ENCODE measurements around the gene NRTN.
"Not testable (repeated sequence)": the region's sequence is repeated elsewhere in the genome, so short reads cannot be mapped to it uniquely, and the experiment has no call there.

NRTN gene

DNA sequence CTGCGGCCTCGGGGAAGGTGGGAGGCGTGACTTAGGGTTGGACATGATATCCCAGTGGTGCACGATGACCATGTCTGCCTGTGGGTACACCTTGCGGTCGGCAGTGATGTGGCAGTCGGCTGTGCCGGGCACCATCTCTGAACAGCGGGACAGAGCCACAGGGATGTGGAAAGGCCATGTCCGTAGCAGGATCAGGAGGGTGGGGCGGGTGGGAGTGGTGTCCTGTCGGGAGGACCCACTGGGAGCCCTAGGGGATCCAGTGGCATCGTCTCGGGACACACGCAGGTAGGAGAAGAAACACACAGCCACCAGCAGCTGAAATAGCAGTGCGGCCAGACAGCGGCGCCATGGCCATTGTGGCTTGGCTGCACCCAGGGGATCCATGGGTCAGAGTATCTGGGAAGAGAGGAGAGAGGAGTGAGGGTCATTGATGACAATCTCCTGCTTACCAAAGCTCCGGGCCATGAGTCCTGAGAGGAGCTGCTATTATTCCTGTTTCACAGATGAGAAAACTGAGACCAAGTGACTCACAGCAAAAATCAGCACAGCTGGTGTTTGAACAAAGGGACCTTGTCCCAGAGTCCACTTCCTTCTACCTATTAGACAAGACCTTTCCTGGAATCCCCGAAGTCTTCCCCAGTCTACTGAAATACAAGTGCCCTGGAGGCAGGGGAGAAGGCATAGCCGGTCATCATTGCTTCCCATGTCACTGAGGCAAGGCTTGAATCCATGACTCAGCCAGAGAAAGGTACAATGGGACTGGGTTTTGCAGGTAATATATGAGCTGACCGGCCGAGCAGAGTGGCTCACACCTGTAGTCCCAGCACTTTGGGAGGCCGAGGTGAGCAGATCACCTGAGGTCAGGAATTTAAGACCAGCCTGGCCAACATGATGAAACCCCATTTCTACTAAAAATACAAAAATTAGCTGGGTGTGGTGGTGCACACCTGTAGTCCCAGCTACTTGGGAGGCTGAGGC lies 39.9 kb downstream of the NRTN start:
- no peak overlapping the region for H3K27ac ChIP-seq (ENCODE audit: low read depth, low read length)
- no peaks in the 10 kb centered on the region for H3K27me3 ChIP-seq (ENCODE audit: control insufficient read depth in 1 of 2, insufficient read depth in 2 of 2, low read length in 2 of 2)
- no peaks in the 10 kb centered on the region for H3K4me1 ChIP-seq (ENCODE audit: insufficient read depth, low read length)
- H3K9me3 ChIP-seq (ENCODE audit: low read length): no peaks in the 10 kb centered on the region
- H3K9ac ChIP-seq (ENCODE audit: low read length): no peak overlapping the region
- H3K36me3 ChIP-seq (ENCODE audit: insufficient read depth, low read length): no peaks in the 10 kb centered on the region
- H3K4me3 ChIP-seq (ENCODE audit: low read depth in 1 of 2, low read length in 2 of 2): no peak overlapping the region

DNA sequence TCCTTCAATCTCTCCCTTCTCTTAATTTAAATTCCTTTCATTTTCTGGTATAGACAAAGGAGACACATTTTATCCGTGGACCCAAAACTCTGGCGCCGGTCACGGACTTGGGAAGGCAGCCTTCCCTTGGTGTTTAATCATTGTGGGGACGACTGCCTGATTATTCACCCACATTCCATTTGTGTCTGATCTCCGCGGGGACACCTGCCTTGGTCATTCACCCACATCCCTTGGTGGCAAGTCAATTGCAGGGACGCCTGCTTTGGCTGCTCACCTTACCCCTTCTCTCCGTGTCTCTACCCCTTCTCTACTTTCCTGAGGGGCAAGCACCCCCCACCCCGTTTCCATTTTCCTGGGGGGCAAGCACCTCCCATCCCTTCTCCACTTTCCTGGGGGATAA lies 43.0 kb downstream of the NRTN start:
- not testable (repeated sequence) for H3K27me3 ChIP-seq (ENCODE audit: control insufficient read depth in 1 of 2, insufficient read depth in 2 of 2, low read length in 2 of 2); H3K4me3 ChIP-seq (ENCODE audit: low read depth in 1 of 2, low read length in 2 of 2); H3K9me3 ChIP-seq (ENCODE audit: low read length); H3K9ac ChIP-seq (ENCODE audit: low read length); H3K36me3 ChIP-seq (ENCODE audit: insufficient read depth, low read length); H3K27ac ChIP-seq (ENCODE audit: low read depth, low read length)
- H3K4me1 ChIP-seq (ENCODE audit: insufficient read depth, low read length): peaks cover 13% of the 10 kb centered on the region

DNA sequence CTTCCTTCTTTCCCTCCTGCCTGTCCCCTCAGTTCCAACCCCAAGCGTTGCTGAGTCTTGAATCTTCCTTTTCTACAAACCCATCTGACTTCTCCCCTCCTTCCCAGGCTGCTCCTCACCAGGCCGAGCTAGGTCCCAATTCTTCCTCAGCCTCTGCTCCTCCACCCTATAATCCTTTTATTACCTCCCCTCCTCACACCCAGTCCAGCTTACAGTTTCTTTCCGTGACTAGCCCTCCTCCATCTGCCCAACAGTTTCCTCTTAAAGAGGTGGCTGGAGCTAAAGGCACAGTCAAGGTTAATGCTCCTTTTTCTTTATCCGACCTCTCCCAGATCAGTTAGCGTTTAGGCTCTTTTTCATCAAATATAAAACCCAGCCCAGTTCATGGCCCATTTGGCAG lies 43.8 kb downstream of the NRTN start:
- not testable (repeated sequence) for H3K27ac ChIP-seq (ENCODE audit: low read depth, low read length); H3K9ac ChIP-seq (ENCODE audit: low read length); H3K9me3 ChIP-seq (ENCODE audit: low read length); H3K36me3 ChIP-seq (ENCODE audit: insufficient read depth, low read length); H3K27me3 ChIP-seq (ENCODE audit: control insufficient read depth in 1 of 2, insufficient read depth in 2 of 2, low read length in 2 of 2); H3K4me3 ChIP-seq (ENCODE audit: low read depth in 1 of 2, low read length in 2 of 2)
- peaks cover 13% of the 10 kb centered on the region for H3K4me1 ChIP-seq (ENCODE audit: insufficient read depth, low read length)

DNA sequence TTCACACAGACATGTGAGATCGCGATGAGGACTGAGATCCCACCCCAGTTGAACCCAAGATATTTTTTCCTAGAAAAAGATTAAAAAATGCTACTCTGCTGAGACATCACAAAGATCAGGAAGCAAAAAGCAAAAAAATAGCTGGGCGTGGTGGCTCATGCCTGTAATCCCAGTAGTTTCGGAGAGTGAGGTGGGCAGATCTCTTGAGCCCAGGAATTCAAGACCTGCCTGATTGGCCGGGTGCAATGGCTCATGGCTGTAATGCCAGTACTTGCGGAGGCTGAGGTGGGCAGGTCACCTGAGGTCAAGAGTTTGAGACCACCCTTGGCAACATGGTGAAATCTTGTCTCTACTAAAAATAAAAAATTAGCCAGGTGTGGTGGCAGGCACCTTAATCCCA lies 45.3 kb downstream of the NRTN start:
- H3K4me1 ChIP-seq (ENCODE audit: insufficient read depth, low read length): peaks cover 13% of the 10 kb centered on the region
- H3K4me3 ChIP-seq (ENCODE audit: low read depth in 1 of 2, low read length in 2 of 2): no peak overlapping the region
- no peak overlapping the region for H3K27ac ChIP-seq (ENCODE audit: low read depth, low read length)
- H3K9me3 ChIP-seq (ENCODE audit: low read length): no peaks in the 10 kb centered on the region
- no peaks in the 10 kb centered on the region for H3K36me3 ChIP-seq (ENCODE audit: insufficient read depth, low read length)
- no peak overlapping the region for H3K9ac ChIP-seq (ENCODE audit: low read length)
- no peaks in the 10 kb centered on the region for H3K27me3 ChIP-seq (ENCODE audit: control insufficient read depth in 1 of 2, insufficient read depth in 2 of 2, low read length in 2 of 2)

DNA sequence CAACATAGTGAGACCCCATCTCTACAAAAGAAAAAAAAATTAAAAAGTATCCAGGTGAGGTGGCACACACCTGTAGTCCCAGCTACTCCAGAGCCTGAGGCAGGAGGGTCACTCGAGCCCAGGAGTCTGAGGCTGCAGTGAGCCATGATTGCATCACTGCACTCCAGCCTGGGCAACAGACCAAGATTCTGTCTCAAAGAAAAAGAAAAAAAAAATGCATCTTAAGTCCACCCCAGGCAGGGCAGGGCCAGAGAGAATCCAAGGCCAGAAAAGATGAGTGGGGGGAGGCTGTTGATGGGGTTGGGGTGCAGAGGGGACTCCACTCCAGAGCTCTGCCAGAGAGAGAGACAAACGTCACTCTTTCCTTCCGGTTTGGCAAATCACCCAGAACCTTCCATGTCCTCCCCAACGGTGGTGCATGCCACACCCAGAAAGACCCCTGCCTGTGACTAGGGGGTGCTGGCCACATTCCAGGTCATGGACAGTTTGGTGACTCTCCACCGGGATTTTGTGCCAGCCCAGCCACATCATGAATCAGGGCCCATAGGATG lies 46.0 kb downstream of the NRTN start:
- Histone ChIP-seq H3K36me3 (ENCODE audit: insufficient read depth, low read length) (no peaks in the 10 kb centered on the region), H3K27ac (ENCODE audit: low read depth, low read length) (peak overlapping the region; percentile 23), H3K27me3 (ENCODE audit: control insufficient read depth in 1 of 2, insufficient read depth in 2 of 2, low read length in 2 of 2) (no peaks in the 10 kb centered on the region), H3K4me1 (ENCODE audit: insufficient read depth, low read length) (peaks cover 13% of the 10 kb centered on the region), H3K4me3 (ENCODE audit: low read depth in 1 of 2, low read length in 2 of 2) (no peak overlapping the region), H3K9me3 (ENCODE audit: low read length) (no peaks in the 10 kb centered on the region), H3K9ac (ENCODE audit: low read length) (no peak overlapping the region)

DNA sequence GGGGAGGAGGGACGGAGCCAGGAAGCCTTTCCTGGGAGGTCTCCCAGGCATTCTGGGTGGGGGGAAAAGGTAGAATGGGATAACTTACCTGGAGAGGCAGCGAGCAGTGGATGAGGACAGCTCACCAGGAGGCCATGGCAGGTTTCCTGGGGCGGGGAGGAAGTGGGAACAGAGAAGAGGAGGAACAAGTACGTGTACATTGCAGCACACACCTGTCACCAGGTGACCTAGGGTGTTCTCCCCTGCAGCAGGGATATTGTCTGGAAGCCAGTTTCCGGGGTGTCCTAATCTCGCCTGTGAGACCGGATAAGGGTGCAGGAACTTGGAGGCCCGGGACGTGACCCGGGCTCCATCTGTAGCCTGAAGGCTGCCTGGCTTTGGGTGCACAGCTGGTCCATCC lies 46.4 kb downstream of the NRTN start, which contains the start of gene FUT3:
TSS of gene FUT3 (minus strand) at position 148 of the 400 bp plus-strand sequence.
- peak within 1 kb of the TSS; percentile 23 for H3K27ac ChIP-seq (ENCODE audit: low read depth, low read length)
- H3K27me3 ChIP-seq (ENCODE audit: control insufficient read depth in 1 of 2, insufficient read depth in 2 of 2, low read length in 2 of 2): no peaks in the 10 kb centered on the region
- no peaks in the 10 kb centered on the region for H3K36me3 ChIP-seq (ENCODE audit: insufficient read depth, low read length)
- no peak within 1 kb of the TSS for H3K4me3 ChIP-seq (ENCODE audit: low read depth in 1 of 2, low read length in 2 of 2)
- H3K4me1 ChIP-seq (ENCODE audit: insufficient read depth, low read length): peaks cover 13% of the 10 kb centered on the region
- H3K9me3 ChIP-seq (ENCODE audit: low read length): no peaks in the 10 kb centered on the region
- no peak within 1 kb of the TSS for H3K9ac ChIP-seq (ENCODE audit: low read length)

DNA sequence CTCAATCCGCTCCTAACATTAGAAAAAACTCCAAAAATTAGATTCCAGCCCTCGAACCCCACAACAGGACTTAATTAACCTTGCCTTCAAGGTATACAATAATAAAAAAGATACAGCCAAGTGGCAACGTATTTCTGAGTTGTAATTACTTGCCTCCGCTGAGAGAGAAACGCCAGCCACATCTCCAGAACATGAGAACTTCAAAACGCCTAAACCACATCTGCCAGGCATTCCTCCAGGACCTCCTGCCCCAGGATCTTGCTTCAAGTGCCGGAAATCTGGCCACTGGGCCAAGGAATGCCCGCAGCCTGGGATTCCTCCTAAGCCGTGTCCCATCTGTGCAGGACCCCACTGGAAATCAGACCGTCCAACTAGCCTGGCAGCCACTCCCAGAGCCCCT lies 49.3 kb downstream of the NRTN start:
- H3K4me3 ChIP-seq (ENCODE audit: low read depth in 1 of 2, low read length in 2 of 2); H3K9ac ChIP-seq (ENCODE audit: low read length); H3K27ac ChIP-seq (ENCODE audit: low read depth, low read length); H3K36me3 ChIP-seq (ENCODE audit: insufficient read depth, low read length); H3K9me3 ChIP-seq (ENCODE audit: low read length); H3K27me3 ChIP-seq (ENCODE audit: control insufficient read depth in 1 of 2, insufficient read depth in 2 of 2, low read length in 2 of 2): not testable (repeated sequence)
- peaks cover 13% of the 10 kb centered on the region for H3K4me1 ChIP-seq (ENCODE audit: insufficient read depth, low read length)

DNA sequence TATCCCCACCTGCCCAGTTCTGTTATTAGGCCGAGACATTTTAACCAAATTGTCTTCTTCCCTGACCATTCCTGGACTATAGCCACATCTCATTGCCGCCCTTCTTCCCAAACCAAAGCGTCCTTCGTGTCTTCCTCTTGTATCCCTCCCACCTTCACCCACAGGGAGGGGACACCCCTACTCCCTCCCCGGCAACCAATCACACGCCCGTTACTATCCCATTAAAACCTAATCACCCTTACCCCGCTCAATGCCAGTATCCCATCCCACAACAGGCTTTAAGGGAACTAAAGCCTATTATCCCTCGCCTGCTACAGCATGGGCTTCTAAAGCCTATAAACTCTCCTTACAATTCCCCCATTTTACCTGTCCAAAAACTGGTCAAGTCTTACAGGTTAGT lies 50.3 kb downstream of the NRTN start:
- H3K36me3 ChIP-seq (ENCODE audit: insufficient read depth, low read length); H3K27ac ChIP-seq (ENCODE audit: low read depth, low read length); H3K27me3 ChIP-seq (ENCODE audit: control insufficient read depth in 1 of 2, insufficient read depth in 2 of 2, low read length in 2 of 2); H3K4me3 ChIP-seq (ENCODE audit: low read depth in 1 of 2, low read length in 2 of 2); H3K9ac ChIP-seq (ENCODE audit: low read length); H3K9me3 ChIP-seq (ENCODE audit: low read length): not testable (repeated sequence)
- H3K4me1 ChIP-seq (ENCODE audit: insufficient read depth, low read length): peaks cover 13% of the 10 kb centered on the region

DNA sequence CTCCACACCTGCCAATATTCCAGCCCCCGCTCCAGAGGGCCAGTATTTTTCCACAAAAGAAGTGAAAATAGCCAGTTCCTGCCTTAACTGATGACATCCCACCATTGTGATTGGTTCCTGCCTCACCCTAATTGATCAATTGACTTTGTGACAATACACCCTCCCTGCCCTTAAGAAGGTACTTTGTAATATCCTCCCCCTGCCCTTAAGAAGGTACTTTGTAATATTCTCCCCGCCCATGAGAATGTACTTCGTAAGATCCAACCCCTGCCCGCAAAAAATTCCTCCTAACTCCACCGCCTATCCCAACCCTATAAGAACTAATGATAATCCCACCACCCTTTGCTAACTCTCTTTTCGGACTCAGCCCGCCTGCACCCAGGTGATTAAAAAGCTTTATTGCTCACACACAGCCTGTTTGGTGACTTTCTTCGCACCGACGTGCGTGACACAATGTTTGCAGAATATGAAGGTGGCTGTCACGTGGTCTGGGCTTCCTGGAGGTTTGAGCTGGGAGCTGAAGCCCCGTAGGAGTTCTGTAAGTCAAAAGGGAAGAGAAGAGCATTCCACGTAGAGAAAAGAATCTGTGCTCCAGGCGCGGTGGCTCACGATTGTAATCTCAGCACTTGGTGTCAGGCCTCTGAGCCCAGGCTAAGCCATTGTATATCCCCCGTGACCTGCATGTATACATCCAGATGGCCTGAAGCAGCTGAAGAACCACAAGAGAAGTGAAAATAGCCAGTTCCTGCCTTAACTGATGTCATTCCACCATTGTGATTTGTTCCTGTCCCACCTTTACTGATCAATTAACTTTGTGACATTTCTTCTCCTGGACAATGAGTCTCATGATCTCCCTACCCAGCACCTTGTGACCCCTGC lies 52.6 kb downstream of the NRTN start:
- no peaks in the 10 kb centered on the region for H3K27me3 ChIP-seq (ENCODE audit: control insufficient read depth in 1 of 2, insufficient read depth in 2 of 2, low read length in 2 of 2)
- no peak overlapping the region for H3K9ac ChIP-seq (ENCODE audit: low read length)
- H3K9me3 ChIP-seq (ENCODE audit: low read length): no peaks in the 10 kb centered on the region
- no peak overlapping the region for H3K4me3 ChIP-seq (ENCODE audit: low read depth in 1 of 2, low read length in 2 of 2)
- no peaks in the 10 kb centered on the region for H3K36me3 ChIP-seq (ENCODE audit: insufficient read depth, low read length)
- H3K27ac ChIP-seq (ENCODE audit: low read depth, low read length): no peak overlapping the region
- no peaks in the 10 kb centered on the region for H3K4me1 ChIP-seq (ENCODE audit: insufficient read depth, low read length)

DNA sequence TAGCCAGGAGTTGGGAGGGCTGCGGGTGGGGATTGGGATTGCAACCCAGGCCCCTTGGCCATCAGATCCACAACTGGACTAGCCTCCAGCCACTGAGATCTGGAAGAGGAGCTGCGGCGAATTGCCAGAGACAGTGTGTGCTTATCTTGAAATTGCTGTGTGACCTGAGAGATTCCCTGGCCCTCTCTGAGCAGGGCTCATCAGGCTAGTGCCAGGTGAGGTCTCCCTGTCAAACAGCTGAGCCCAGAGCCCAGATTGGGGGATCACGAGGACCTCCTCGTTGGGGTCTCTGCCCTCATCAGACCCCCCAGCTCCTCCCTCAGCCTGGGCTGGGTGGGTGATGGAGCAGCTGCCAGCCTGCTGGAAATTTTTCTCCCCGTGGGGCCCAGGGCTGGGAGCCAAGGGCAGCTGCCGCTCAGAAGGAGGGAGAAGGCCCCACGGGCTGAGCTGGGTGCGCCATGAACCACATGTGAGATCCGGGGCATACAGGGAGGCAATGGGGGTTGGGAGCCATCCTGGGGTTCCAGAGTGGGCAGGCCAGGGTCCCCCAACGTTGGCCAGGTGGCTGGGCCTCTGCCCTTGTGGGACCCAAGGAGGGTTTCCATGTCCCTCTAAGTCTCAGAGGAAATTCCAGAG lies 58.3 kb downstream of the NRTN start:
- Histone ChIP-seq H3K9me3 (ENCODE audit: low read length) (no peaks in the 10 kb centered on the region), H3K4me1 (ENCODE audit: insufficient read depth, low read length) (no peaks in the 10 kb centered on the region), H3K9ac (ENCODE audit: low read length) (no peak overlapping the region), H3K4me3 (ENCODE audit: low read depth in 1 of 2, low read length in 2 of 2) (no peak overlapping the region), H3K27me3 (ENCODE audit: control insufficient read depth in 1 of 2, insufficient read depth in 2 of 2, low read length in 2 of 2) (no peaks in the 10 kb centered on the region), H3K36me3 (ENCODE audit: insufficient read depth, low read length) (no peaks in the 10 kb centered on the region), H3K27ac (ENCODE audit: low read depth, low read length) (no peak overlapping the region)

All from muscle layer of colon (tissue), 2 donors.